Keratinocyte (primary cell): ENCODE data around the gene LAMP1.

Experiments used
- EZH2 ChIP-seq: IDR thresholded peaks from one replicate; pipeline ENCODE4 v1.6.1; 2012; ENCODE audit warnings: inconsistent platforms, mild to moderate bottlenecking, low read length, moderate library complexity
- TF ChIP-seq, protein P1 (sequence below), 3 experiments: IDR thresholded peaks in 1 of 3; conservative IDR thresholded peaks in 1 of 3; optimal IDR thresholded peaks in 1 of 3; 2 replicates in 2 of 3; 3 replicates in 1 of 3; pipeline versions ENCODE3 to v1.5.1; 2011; ENCODE audit warnings: low read length in 3 of 3, mild to moderate bottlenecking in 3 of 3, moderate library complexity in 2 of 3, control low read depth in 1 of 3, inconsistent platforms in 1 of 3; ENCODE audit not compliant: insufficient read depth in 2 of 3; ENCODE audit errors: extremely low read depth in 1 of 3

DNA sequence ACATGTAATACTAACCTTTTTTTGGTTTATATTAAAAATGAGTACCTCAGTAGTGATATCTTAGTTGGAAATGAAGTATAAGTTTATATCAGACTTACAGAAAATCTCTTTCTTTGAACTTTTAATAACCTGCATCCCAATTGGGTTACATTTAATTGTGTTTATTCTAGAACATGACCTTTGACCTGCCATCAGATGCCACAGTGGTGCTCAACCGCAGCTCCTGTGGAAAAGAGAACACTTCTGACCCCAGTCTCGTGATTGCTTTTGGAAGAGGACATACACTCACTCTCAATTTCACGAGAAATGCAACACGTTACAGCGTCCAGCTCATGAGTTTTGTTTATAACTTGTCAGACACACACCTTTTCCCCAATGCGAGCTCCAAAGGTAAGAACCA, 12.4 kb downstream of the LAMP1 start:
- TF ChIP-seq, protein P1, sequence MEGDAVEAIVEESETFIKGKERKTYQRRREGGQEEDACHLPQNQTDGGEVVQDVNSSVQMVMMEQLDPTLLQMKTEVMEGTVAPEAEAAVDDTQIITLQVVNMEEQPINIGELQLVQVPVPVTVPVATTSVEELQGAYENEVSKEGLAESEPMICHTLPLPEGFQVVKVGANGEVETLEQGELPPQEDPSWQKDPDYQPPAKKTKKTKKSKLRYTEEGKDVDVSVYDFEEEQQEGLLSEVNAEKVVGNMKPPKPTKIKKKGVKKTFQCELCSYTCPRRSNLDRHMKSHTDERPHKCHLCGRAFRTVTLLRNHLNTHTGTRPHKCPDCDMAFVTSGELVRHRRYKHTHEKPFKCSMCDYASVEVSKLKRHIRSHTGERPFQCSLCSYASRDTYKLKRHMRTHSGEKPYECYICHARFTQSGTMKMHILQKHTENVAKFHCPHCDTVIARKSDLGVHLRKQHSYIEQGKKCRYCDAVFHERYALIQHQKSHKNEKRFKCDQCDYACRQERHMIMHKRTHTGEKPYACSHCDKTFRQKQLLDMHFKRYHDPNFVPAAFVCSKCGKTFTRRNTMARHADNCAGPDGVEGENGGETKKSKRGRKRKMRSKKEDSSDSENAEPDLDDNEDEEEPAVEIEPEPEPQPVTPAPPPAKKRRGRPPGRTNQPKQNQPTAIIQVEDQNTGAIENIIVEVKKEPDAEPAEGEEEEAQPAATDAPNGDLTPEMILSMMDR (optimal IDR thresholded peaks at IDR 0.05 in 1 of 3, IDR thresholded peaks at IDR 0.05 in 1 of 3, conservative IDR thresholded peaks at IDR 0.05 in 1 of 3; ENCODE audit: extremely low read depth in 1 of 3, insufficient read depth in 2 of 3, low read length in 3 of 3), result no peak
- no peak for TF ChIP-seq EZH2
